Keratinocyte (primary cell): ENCODE measurements around the gene TMEM217.

Experiments
- EZH2 ChIP-seq: IDR thresholded peaks from one replicate; pipeline ENCODE4 v1.6.1; 2012; ENCODE audit warnings: inconsistent platforms, mild to moderate bottlenecking, low read length, moderate library complexity
- TF ChIP-seq, protein P1 (sequence below), 3 experiments: IDR thresholded peaks in 1 of 3; conservative IDR thresholded peaks in 1 of 3; optimal IDR thresholded peaks in 1 of 3; 2 replicates in 2 of 3; 3 replicates in 1 of 3; pipeline versions ENCODE3 to v1.5.1; 2011; ENCODE audit warnings: low read length in 3 of 3, mild to moderate bottlenecking in 3 of 3, moderate library complexity in 2 of 3, control low read depth in 1 of 3, inconsistent platforms in 1 of 3; ENCODE audit not compliant: insufficient read depth in 2 of 3; ENCODE audit errors: extremely low read depth in 1 of 3

- no peak for TF ChIP-seq EZH2
- TF ChIP-seq, protein P1, sequence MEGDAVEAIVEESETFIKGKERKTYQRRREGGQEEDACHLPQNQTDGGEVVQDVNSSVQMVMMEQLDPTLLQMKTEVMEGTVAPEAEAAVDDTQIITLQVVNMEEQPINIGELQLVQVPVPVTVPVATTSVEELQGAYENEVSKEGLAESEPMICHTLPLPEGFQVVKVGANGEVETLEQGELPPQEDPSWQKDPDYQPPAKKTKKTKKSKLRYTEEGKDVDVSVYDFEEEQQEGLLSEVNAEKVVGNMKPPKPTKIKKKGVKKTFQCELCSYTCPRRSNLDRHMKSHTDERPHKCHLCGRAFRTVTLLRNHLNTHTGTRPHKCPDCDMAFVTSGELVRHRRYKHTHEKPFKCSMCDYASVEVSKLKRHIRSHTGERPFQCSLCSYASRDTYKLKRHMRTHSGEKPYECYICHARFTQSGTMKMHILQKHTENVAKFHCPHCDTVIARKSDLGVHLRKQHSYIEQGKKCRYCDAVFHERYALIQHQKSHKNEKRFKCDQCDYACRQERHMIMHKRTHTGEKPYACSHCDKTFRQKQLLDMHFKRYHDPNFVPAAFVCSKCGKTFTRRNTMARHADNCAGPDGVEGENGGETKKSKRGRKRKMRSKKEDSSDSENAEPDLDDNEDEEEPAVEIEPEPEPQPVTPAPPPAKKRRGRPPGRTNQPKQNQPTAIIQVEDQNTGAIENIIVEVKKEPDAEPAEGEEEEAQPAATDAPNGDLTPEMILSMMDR (optimal IDR thresholded peaks at IDR 0.05 in 1 of 3, IDR thresholded peaks at IDR 0.05 in 1 of 3, conservative IDR thresholded peaks at IDR 0.05 in 1 of 3; ENCODE audit: extremely low read depth in 1 of 3, insufficient read depth in 2 of 3, low read length in 3 of 3), result no peak
Measured at GRCh38 chr6:37187321-37188022, 70.5 kb downstream of the TMEM217 start.
